A549 (cell line): Measurements from ENCODE around the gene SLC39A5. TPM values are rescaled to one million over a fixed set of nuclear protein-coding genes. Genes with fewer than 3 reads are reported as not detected.

Experiments
- ATAC-seq, 2 experiments: fragments of 200-7000 bp in 1 of 2; fragments of >200 bp in 1 of 2; cut with Nextera tagmentation in 1 of 2; cut with Tn5 transposase in 1 of 2; 3 replicates each; pipeline versions ENCODE4 v1.8.0 to v1.9.1; 2018 to 2020; ENCODE audit warnings: mild to moderate bottlenecking in 1 of 2, moderate library complexity in 1 of 2
- CTCF ChIA-PET: fragments of 300-600 bp; sonication (Branson Sonifier 250); formaldehyde crosslinking; extraction: SDS; loops from one replicate; lab custom pipeline; 2021; ENCODE audit warnings: antibody characterized with exemption, inconsistent platforms; lab: Yijun Ruan, JAX
- POLR2A ChIA-PET: fragments of 350-600 bp; formaldehyde crosslinking; extraction: SDS; loops from one replicate; lab custom pipeline; 2021; ENCODE audit warnings: antibody characterized with exemption, inconsistent platforms; lab: Yijun Ruan, JAX
- DNase-seq, 2 experiments: peaks; one replicate each; pipeline versions ENCODE4 v3.0.0 to v3.0.0-alpha.2; 2011 to 2016; ENCODE audit warnings: low read depth in 1 of 2, low spot score in 1 of 2
- FAIRE-seq: peaks from 2 replicates; lab custom pipeline; 2011; peaks lifted over from hg19 to GRCh38; lab: Jason Lieb, UNC
- H3K27ac ChIP-seq, 2 experiments: fragments of >200 bp; sonication (Bioruptor Twin); formaldehyde crosslinking; 3 replicates each; pipeline ENCODE4 v1.5.1; 2016 to 2017
- H3K4me1 ChIP-seq: fragments of >200 bp; sonication (Bioruptor Twin); formaldehyde crosslinking; 3 replicates; pipeline ENCODE4 v1.6.1; 2016
- H3K4me2 ChIP-seq: fragments of >200 bp; sonication (Bioruptor Twin); formaldehyde crosslinking; 3 replicates; pipeline ENCODE4 v1.6.1; 2016
- H3K4me3 ChIP-seq: fragments of >200 bp; sonication (Bioruptor Twin); formaldehyde crosslinking; 3 replicates; pipeline ENCODE4 v1.5.1; 2016
- H3K9me3 ChIP-seq: fragments of >200 bp; sonication (Bioruptor Twin); formaldehyde crosslinking; 3 replicates; pipeline ENCODE4 v1.6.1; 2016
- CBX8 ChIP-seq: fragments of 200-600 bp; sonication (generic); IDR thresholded peaks from 2 replicates; pipeline ENCODE4 v1.6.1; 2016
- CEBPB ChIP-seq, 2 experiments: fragments of >200 bp in 1 of 2; sonication (Bioruptor Twin) in 1 of 2; formaldehyde crosslinking in 1 of 2; IDR thresholded peaks; 2 replicates each; pipeline ENCODE4 v1.6.1; 2012 to 2016
- CHD4 ChIP-seq: fragments of 200-600 bp; sonication (generic); IDR thresholded peaks from 2 replicates; pipeline ENCODE4 v1.6.1; 2016; ENCODE audit warnings: antibody characterized with exemption, mild to moderate bottlenecking, borderline replicate concordance
- ESRRA ChIP-seq: fragments of 150-350 bp; IDR thresholded peaks from 2 replicates; pipeline ENCODE4 v1.6.1; 2014; ENCODE audit warnings: mild to moderate bottlenecking, low read length, borderline replicate concordance
- FOSL2 ChIP-seq, 2 experiments: fragments of 450-650 bp in 1 of 2; fragments of >200 bp in 1 of 2; sonication (Bioruptor Twin) in 1 of 2; formaldehyde crosslinking; IDR thresholded peaks; 2 replicates each; pipeline versions ENCODE4 v1.5.0 to v1.6.1; 2016 to 2020; ENCODE audit warnings: mild to moderate bottlenecking in 1 of 2, moderate library complexity in 1 of 2
- FOXS1 ChIP-seq: fragments of 250-450 bp; sonication (Bioruptor Pico); IDR thresholded peaks from 2 replicates; pipeline ENCODE4 v1.5.0; 2020; ENCODE audit warnings: mild to moderate bottlenecking, moderate library complexity
- GATA3 ChIP-seq: IDR thresholded peaks from 2 replicates; pipeline ENCODE4 v1.6.1; 2012; ENCODE audit warnings: borderline replicate concordance
- HDAC2 ChIP-seq: fragments of 200-600 bp; sonication (generic); IDR thresholded peaks from 2 replicates; pipeline ENCODE4 v1.6.1; 2016
- HOXB13 ChIP-seq: fragments of 250-450 bp; sonication (Bioruptor Pico); IDR thresholded peaks from 2 replicates; pipeline ENCODE4 v1.5.0; 2020; ENCODE audit warnings: low read depth, mild to moderate bottlenecking, moderate library complexity
- HOXB5 ChIP-seq: fragments of 250-450 bp; sonication (Bioruptor Pico); IDR thresholded peaks from 2 replicates; pipeline ENCODE4 v1.5.0; 2020; ENCODE audit warnings: mild to moderate bottlenecking, moderate library complexity
- JUN ChIP-seq, 2 experiments: fragments of >200 bp; sonication (Bioruptor Twin); formaldehyde crosslinking; IDR thresholded peaks; 2 replicates in 1 of 2; 3 replicates in 1 of 2; pipeline ENCODE4 v1.6.1; 2016 to 2017
- JUNB ChIP-seq: fragments of >200 bp; sonication (Bioruptor Twin); formaldehyde crosslinking; IDR thresholded peaks from 2 replicates; pipeline ENCODE4 v1.6.1; 2016
- KDM5A ChIP-seq: fragments of 200-600 bp; sonication (generic); IDR thresholded peaks from 2 replicates; pipeline ENCODE4 v1.6.1; 2016; ENCODE audit warnings: antibody characterized with exemption, mild to moderate bottlenecking
- MAFK ChIP-seq: fragments of 450-650 bp; IDR thresholded peaks from 2 replicates; pipeline ENCODE4 v1.6.1; 2014; ENCODE audit not compliant: partially characterized antibody
- MAZ ChIP-seq: fragments of 150-350 bp; IDR thresholded peaks from 2 replicates; pipeline ENCODE4 v1.6.1; 2014; ENCODE audit warnings: antibody characterized with exemption, low read depth, low read length, borderline replicate concordance
- MYC ChIP-seq: IDR thresholded peaks from 2 replicates; pipeline ENCODE4 v1.6.1; 2012; ENCODE audit warnings: mild to moderate bottlenecking, inconsistent platforms, low read length, improper control_type of control experiment, borderline replicate concordance
- NFE2L2 ChIP-seq: fragments of 150-350 bp; conservative IDR thresholded peaks from 2 replicates; pipeline ENCODE4 v1.6.1; 2014; ENCODE audit warnings: low read length
- NPAS2 ChIP-seq: fragments of 250-450 bp; sonication (Bioruptor Pico); IDR thresholded peaks from 2 replicates; pipeline ENCODE4 v1.8.0; 2022; ENCODE audit warnings: mild to moderate bottlenecking, moderate library complexity, borderline replicate concordance
- NR3C1 ChIP-seq: fragments of >200 bp; sonication (Bioruptor Twin); formaldehyde crosslinking; IDR thresholded peaks from 3 replicates; pipeline ENCODE4 v1.6.1; 2017
- POLR2AphosphoS2 ChIP-seq: conservative IDR thresholded peaks from 2 replicates; pipeline ENCODE4 v1.6.1; 2012; ENCODE audit warnings: low read length, improper control_type of control experiment, inconsistent platforms
- RAD21 ChIP-seq, 2 experiments: fragments of >200 bp in 1 of 2; sonication (Bioruptor Twin) in 1 of 2; formaldehyde crosslinking in 1 of 2; IDR thresholded peaks in 1 of 2; conservative IDR thresholded peaks in 1 of 2; 2 replicates in 1 of 2; 3 replicates in 1 of 2; pipeline ENCODE4 v1.6.1; 2012 to 2018; ENCODE audit warnings: inconsistent platforms in 1 of 2
- RARB ChIP-seq: fragments of 250-450 bp; sonication (Bioruptor Pico); IDR thresholded peaks from 2 replicates; pipeline ENCODE4 v1.8.0; 2021; ENCODE audit warnings: mild to moderate bottlenecking, moderate library complexity
- RCOR1 ChIP-seq: fragments of 150-350 bp; IDR thresholded peaks from 2 replicates; pipeline ENCODE4 v1.6.1; 2014; ENCODE audit warnings: antibody characterized with exemption, low read length, low read depth
- RNF2 ChIP-seq: fragments of 200-600 bp; sonication (generic); IDR thresholded peaks from 2 replicates; pipeline ENCODE4 v1.6.1; 2016; ENCODE audit warnings: low read depth, mild to moderate bottlenecking, antibody characterized with exemption, moderate library complexity, borderline replicate concordance
- TFCP2L1 ChIP-seq: fragments of 250-450 bp; sonication (Bioruptor Pico); IDR thresholded peaks from 2 replicates; pipeline ENCODE4 v1.5.0; 2021; ENCODE audit warnings: mild to moderate bottlenecking
- TP53 ChIP-seq: fragments of 250-450 bp; sonication (Bioruptor Pico); IDR thresholded peaks from 2 replicates; pipeline ENCODE4 v1.5.0; 2021; ENCODE audit warnings: mild to moderate bottlenecking, moderate library complexity
- ZC3H11A ChIP-seq: fragments of 450-650 bp; IDR thresholded peaks from 2 replicates; pipeline ENCODE4 v1.6.1; 2014; ENCODE audit warnings: antibody characterized with exemption, mild to moderate bottlenecking
- ZFP36 ChIP-seq: fragments of 450-650 bp; IDR thresholded peaks from 2 replicates; pipeline ENCODE4 v1.6.1; 2014; ENCODE audit warnings: borderline replicate concordance; ENCODE audit not compliant: partially characterized antibody
- WGBS: methylation state at CpG from one replicate; pipeline ENCODE4 v1.1.6; 2017; ENCODE audit errors: missing lambda C conversion rate; 5-methylcytosine and 5-hydroxymethylcytosine counted together
- polyA plus RNA-seq, 4 experiments: library from polyadenylated mRNA; depleted of rRNA in 3 of 4; stranded (reverse); fragments of >200 nt; fragmentation: RNase III in 1 of 4; extraction: RNeasy Plus Mini Kit Qiagen cat#74134 plus additional on column Dnase treatment in 1 of 4; gene quantifications; 2 replicates in 3 of 4; 3 replicates in 1 of 4; pipeline ENCODE4 v1.2.3, GENCODE V29; 2011 to 2017
- TF ChIP-seq, protein P1 (sequence below): fragments of 250-450 bp; sonication (Bioruptor Pico); IDR thresholded peaks from 2 replicates; pipeline ENCODE4 v1.5.0; 2020; ENCODE audit warnings: low read depth, mild to moderate bottlenecking, moderate library complexity
- TF ChIP-seq, protein P2 (sequence below): fragments of 200-600 bp; sonication (generic); IDR thresholded peaks from 2 replicates; pipeline ENCODE4 v1.6.1; 2016; ENCODE audit warnings: antibody characterized with exemption, mild to moderate bottlenecking, moderate library complexity
- TF ChIP-seq, protein P3 (sequence below): IDR thresholded peaks from 2 replicates; pipeline ENCODE4 v1.6.1; 2012
- TF ChIP-seq, protein P4 (sequence below): IDR thresholded peaks from 2 replicates; pipeline ENCODE4 v1.6.1; 2012; ENCODE audit warnings: low read depth, borderline replicate concordance
- TF ChIP-seq, protein P5 (sequence below): fragments of 250-450 bp; sonication (Bioruptor Pico); IDR thresholded peaks from 2 replicates; pipeline ENCODE4 v1.5.0; 2021; ENCODE audit warnings: mild to moderate bottlenecking, moderate library complexity, borderline replicate concordance
- TF ChIP-seq, protein P6 (sequence below): fragments of >200 bp; sonication (Bioruptor Twin); formaldehyde crosslinking; IDR thresholded peaks from 2 replicates; pipeline ENCODE4 v1.6.1; 2016

Gene SLC39A5
- polyA plus RNA-seq, 2 of the 4 experiments (the other 2 are of a cell fraction): 0.23 TPM; not detected in 1

DNA sequence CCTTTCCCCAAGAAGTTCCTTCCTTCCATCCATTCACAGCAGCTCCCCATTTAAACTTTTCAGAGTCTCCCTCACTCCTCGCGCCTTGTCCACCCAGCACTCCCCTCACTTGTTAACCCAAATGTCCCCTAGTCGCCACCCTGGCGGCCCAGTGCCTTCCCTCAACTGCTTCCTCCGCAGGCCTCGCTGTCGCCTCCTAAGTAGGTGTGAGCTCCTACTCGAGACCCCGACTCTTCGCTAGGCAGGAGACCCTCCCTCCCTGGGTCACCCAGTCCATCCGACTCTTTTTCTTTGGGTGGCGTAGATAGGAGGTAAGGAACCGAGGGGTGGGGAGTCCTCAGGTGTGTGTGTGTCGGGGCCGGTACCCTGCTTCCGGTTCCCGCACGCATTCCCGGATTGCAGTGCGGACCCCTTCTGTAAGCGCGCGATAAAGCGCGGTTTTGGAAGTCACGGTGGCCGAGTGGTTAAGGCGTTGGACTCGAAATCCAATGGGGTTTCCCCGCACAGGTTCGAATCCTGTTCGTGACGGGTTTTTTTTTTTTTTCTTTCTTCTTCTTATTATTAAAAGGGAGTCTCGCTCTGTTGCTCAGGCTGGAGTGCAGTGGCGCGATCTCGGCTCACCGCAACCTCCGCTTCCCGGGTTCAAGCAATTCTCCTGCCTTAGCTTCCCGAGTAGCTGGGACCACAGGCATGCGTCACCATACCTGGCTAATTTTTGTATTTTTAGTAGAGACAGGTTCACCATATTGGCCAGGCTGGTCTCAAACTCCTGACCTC lies 39.7 kb upstream of the SLC39A5 start:
- ATAC-seq (peak; percentile 74 to 77), DNase-seq (peak; percentile 71 to 94), FAIRE-seq (no peak)
- POLR2A ChIA-PET: interaction anchor here (0.6 to 1.7 kb wide), 14 partner anchors 15 to 278 kb away, joined by 3 to 36 read pairs (median 5); partner anchors contain the start of genes ANKRD52, CNPY2, ESYT1 and MYL6
- CTCF ChIA-PET: interaction anchor here (0.6 to 6.8 kb wide), 64 partner anchors 9 to 1327 kb away, joined by 3 to 204 read pairs (median 6); partner anchors contain the start of genes ANKRD52, CNPY2, COQ10A and CS
- Histone ChIP-seq H3K4me2 (peak overlapping the region; percentile 74), H3K4me3 (peak overlapping the region; percentile 81), H3K4me1 (peaks cover 13% of the 10 kb centered on the region), H3K9me3 (no peaks in the 10 kb centered on the region), H3K27ac (peak overlapping the region; percentile 83 to 99)
- WGBS: 2% methylated on average over 42 of the region's 42 CpGs
- no peak for TF ChIP-seq RCOR1
- TF ChIP-seq FOSL2 (IDR thresholded peaks at IDR 0.05): no peak
- no peak for TF ChIP-seq FOSL2 (CRISPR knock-in tag; IDR thresholded peaks at IDR 0.05)
- TF ChIP-seq JUN (IDR thresholded peaks at IDR 0.05): no peak; a peak in 1 of 5 replicates
- no peak for TF ChIP-seq CHD4
- TF ChIP-seq KDM5A: no peak
- TF ChIP-seq MAZ: no peak
- TF ChIP-seq RAD21 (conservative IDR thresholded peaks at IDR 0.05 in 1 of 2, IDR thresholded peaks at IDR 0.05 in 1 of 2): no peak
- TF ChIP-seq, protein P1, sequence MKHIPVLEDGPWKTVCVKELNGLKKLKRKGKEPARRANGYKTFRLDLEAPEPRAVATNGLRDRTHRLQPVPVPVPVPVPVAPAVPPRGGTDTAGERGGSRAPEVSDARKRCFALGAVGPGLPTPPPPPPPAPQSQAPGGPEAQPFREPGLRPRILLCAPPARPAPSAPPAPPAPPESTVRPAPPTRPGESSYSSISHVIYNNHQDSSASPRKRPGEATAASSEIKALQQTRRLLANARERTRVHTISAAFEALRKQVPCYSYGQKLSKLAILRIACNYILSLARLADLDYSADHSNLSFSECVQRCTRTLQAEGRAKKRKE: no peak
- TF ChIP-seq FOXS1 (CRISPR knock-in tag): no peak
- no peak for TF ChIP-seq CEBPB (IDR thresholded peaks at IDR 0.05)
- no peak for TF ChIP-seq HOXB5 (CRISPR knock-in tag)
- TF ChIP-seq POLR2AphosphoS2: no peak
- no peak for TF ChIP-seq MAFK
- TF ChIP-seq HDAC2: no peak
- TF ChIP-seq, protein P2, sequence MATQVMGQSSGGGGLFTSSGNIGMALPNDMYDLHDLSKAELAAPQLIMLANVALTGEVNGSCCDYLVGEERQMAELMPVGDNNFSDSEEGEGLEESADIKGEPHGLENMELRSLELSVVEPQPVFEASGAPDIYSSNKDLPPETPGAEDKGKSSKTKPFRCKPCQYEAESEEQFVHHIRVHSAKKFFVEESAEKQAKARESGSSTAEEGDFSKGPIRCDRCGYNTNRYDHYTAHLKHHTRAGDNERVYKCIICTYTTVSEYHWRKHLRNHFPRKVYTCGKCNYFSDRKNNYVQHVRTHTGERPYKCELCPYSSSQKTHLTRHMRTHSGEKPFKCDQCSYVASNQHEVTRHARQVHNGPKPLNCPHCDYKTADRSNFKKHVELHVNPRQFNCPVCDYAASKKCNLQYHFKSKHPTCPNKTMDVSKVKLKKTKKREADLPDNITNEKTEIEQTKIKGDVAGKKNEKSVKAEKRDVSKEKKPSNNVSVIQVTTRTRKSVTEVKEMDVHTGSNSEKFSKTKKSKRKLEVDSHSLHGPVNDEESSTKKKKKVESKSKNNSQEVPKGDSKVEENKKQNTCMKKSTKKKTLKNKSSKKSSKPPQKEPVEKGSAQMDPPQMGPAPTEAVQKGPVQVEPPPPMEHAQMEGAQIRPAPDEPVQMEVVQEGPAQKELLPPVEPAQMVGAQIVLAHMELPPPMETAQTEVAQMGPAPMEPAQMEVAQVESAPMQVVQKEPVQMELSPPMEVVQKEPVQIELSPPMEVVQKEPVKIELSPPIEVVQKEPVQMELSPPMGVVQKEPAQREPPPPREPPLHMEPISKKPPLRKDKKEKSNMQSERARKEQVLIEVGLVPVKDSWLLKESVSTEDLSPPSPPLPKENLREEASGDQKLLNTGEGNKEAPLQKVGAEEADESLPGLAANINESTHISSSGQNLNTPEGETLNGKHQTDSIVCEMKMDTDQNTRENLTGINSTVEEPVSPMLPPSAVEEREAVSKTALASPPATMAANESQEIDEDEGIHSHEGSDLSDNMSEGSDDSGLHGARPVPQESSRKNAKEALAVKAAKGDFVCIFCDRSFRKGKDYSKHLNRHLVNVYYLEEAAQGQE: no peak
- no peak for TF ChIP-seq RNF2
- no peak for TF ChIP-seq HOXB13
- no peak for TF ChIP-seq TFCP2L1 (CRISPR knock-in tag)
- TF ChIP-seq ZC3H11A: no peak
- TF ChIP-seq GATA3: no peak
- TF ChIP-seq, protein P3, sequence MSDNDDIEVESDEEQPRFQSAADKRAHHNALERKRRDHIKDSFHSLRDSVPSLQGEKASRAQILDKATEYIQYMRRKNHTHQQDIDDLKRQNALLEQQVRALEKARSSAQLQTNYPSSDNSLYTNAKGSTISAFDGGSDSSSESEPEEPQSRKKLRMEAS: peak; percentile 54; the same call in 1 of the 2 replicates
- TF ChIP-seq, protein P4, sequence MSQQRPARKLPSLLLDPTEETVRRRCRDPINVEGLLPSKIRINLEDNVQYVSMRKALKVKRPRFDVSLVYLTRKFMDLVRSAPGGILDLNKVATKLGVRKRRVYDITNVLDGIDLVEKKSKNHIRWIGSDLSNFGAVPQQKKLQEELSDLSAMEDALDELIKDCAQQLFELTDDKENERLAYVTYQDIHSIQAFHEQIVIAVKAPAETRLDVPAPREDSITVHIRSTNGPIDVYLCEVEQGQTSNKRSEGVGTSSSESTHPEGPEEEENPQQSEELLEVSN: no peak
- TF ChIP-seq CBX8: no peak
- no peak for TF ChIP-seq TP53
- TF ChIP-seq MYC: peak; percentile 45; the same call in 1 of the 2 replicates
- no peak for TF ChIP-seq JUNB
- TF ChIP-seq, protein P5, sequence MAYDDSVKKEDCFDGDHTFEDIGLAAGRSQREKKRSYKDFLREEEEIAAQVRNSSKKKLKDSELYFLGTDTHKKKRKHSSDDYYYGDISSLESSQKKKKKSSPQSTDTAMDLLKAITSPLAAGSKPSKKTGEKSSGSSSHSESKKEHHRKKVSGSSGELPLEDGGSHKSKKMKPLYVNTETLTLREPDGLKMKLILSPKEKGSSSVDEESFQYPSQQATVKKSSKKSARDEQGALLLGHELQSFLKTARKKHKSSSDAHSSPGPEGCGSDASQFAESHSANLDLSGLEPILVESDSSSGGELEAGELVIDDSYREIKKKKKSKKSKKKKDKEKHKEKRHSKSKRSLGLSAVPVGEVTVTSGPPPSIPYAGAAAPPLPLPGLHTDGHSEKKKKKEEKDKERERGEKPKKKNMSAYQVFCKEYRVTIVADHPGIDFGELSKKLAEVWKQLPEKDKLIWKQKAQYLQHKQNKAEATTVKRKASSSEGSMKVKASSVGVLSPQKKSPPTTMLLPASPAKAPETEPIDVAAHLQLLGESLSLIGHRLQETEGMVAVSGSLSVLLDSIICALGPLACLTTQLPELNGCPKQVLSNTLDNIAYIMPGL (CRISPR knock-in tag): peak; percentile 88
- TF ChIP-seq NFE2L2: no peak
- TF ChIP-seq NR3C1: no peak
- TF ChIP-seq, protein P6, sequence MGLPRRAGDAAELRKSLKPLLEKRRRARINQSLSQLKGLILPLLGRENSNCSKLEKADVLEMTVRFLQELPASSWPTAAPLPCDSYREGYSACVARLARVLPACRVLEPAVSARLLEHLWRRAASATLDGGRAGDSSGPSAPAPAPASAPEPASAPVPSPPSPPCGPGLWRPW: no peak
- TF ChIP-seq NPAS2 (CRISPR knock-in tag): no peak
- TF ChIP-seq ESRRA: no peak
- TF ChIP-seq RARB: no peak; the same call in 1 of the 2 replicates
- peak; percentile 34 for TF ChIP-seq ZFP36
